Kidney epithelial cell (primary cell): Measurements from ENCODE around the gene IMPDH1. TPM values are rescaled to one million over a fixed set of nuclear protein-coding genes. Genes with fewer than 3 reads are reported as not detected.

Experiments
- DNase-seq: peaks from one replicate; pipeline ENCODE4 v3.0.0-alpha.2; 2010; ENCODE audit warnings: low read depth
- H3K27me3 ChIP-seq: 2 replicates; pipeline ENCODE4 v1.6.0; 2011; ENCODE audit warnings: low read length; ENCODE audit not compliant: control insufficient read depth, insufficient read depth
- H3K36me3 ChIP-seq: 2 replicates; pipeline ENCODE4 v1.5.1; 2011; ENCODE audit warnings: low read length; ENCODE audit not compliant: control insufficient read depth, insufficient read depth
- H3K4me3 ChIP-seq: 2 replicates; pipeline ENCODE4 v1.5.1; 2011; ENCODE audit warnings: low read depth, mild to moderate bottlenecking, control low read depth, low read length
- CTCF ChIP-seq: IDR thresholded peaks from 2 replicates; pipeline ENCODE4 v1.5.1; 2011; ENCODE audit warnings: mild to moderate bottlenecking, moderate library complexity, low read length, control low read depth, inconsistent platforms; ENCODE audit not compliant: insufficient read depth, poor library complexity, severe bottlenecking
- total RNA-seq: library from RNA; depleted of rRNA; stranded (reverse); fragments of >200 nt; gene quantifications from 2 replicates; pipeline ENCODE4 v1.2.3, GENCODE V29; 2015

The IMPDH1 gene
- total RNA-seq, 1 donor from 2014 or later = 44.0 TPM

- no peak for DNase-seq
- Histone ChIP-seq H3K36me3 (peaks cover 1% of the 10 kb centered on the region), H3K27me3 (peaks cover 28% of the 10 kb centered on the region), H3K4me3 (no peak overlapping the region)
- no peak for TF ChIP-seq CTCF
These were observed 20.6 kb downstream of the IMPDH1 start for GRCh38 chr7:128389085-128389617.

GRCh38 chr7:128388145-128388485, 21.7 kb downstream of the IMPDH1 start:
- TF ChIP-seq CTCF = no peak
- no peak for DNase-seq
- peaks cover 1% of the 10 kb centered on the region for H3K36me3 ChIP-seq

DNA sequence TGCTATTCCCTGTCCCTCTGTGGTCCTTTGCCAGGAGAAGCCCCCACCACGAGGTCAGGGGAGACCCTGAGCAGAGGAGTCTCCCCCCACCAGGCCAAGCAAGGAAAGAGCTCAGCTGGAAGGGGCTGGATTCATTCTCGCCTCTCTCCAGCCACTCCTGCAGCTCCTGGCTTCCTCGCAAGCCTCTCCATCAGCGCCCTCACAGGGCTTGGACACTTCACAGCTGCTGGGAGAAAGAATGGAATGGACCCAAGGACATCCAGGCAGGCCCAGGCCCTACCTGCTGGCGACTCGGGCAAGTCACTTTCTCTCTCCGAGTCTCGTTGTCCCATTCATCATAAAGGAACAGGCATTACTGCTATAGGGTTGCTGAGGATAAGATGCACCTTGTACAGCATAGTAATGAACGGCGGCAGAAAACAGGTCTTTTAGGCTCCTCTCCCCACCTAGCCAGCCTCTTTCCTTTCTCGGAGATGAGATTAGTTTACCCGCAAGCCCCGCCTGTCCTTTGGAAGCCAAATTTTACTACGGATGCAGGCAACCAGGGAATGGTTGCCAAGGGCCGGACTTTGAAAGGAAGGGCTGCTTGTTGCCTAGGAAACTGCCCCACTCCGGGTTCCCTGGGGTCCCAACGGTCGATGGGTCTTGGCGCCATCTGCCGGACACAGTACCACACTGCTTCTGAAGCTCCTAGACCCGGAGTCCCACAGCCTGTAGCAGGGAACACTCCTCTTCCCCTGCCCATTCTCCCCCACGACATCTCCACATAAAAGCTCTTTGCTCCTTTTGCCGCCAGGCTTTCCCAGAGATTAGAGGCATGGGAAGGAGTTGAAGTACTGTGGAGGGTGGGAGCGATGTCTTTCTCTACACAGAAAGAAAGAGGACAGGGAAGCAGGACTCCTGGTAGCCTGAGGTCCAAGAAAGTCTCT, 22.3 kb downstream of the IMPDH1 start:
- Histone ChIP-seq H3K27me3 (peaks cover 28% of the 10 kb centered on the region), H3K36me3 (no peaks in the 10 kb centered on the region), H3K4me3 (no peak overlapping the region)
- no peak for DNase-seq
- peak; percentile 89 for TF ChIP-seq CTCF

More at GRCh38 chr7:128388145-128388485, 21.7 kb downstream of the IMPDH1 start:
- no peak overlapping the region for H3K4me3 ChIP-seq
- peaks cover 28% of the 10 kb centered on the region for H3K27me3 ChIP-seq

DNA sequence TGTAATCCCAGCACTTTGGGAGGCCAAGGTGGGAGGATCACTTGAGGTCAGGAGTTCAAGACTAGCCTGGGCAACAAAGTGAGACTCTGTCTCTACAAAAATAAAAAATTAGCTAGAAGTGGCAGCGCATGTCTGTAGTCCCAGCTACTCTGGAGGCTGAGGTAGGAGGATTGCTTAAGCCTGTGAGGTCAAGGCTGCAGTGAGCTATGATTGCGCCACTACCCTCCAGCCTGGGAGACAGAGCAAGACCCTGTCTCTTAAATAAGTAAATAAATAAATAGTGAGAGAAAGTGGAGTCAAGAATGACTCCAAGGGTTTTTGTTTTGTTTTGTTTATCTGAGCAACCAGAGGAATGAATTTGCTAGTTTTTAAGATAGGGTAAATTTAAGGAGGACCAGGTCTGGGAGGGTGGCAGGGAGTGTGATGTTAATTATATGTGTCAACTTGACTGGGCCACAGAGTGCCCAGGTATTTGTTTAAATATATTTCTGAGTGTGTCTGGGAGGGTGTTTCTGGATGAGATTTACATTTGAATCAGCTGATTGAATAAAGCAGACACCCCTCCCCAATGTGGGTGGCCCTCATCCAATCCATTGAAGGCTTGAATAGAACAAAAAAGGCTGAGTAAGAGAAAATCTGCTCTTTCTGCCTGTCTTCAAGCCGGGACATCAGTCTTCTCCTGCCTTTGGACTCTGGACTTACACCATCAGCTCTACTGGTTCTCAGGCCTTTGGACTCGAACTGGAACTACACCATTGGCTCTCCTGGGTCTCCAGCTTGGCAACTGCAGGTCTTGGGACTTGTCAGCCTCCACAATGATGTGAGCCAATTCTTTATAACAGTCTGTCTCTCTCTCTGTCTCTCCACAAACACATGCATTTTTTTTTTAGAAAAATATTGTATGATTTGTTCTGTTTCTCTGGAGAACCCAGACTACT, 23.5 kb downstream of the IMPDH1 start:
- Histone ChIP-seq H3K4me3 (no peak overlapping the region), H3K36me3 (no peaks in the 10 kb centered on the region), H3K27me3 (peaks cover 28% of the 10 kb centered on the region)
- DNase-seq = no peak
- TF ChIP-seq CTCF = no peak

GRCh38 chr7:128384726-128385125, 25.1 kb downstream of the IMPDH1 start:
- no peak for TF ChIP-seq CTCF
- DNase-seq = no peak
- Histone ChIP-seq H3K27me3 (peaks cover 25% of the 10 kb centered on the region), H3K36me3 (no peaks in the 10 kb centered on the region), H3K4me3 (no peak overlapping the region)
